ENCODE results near the gene LOXHD1.

DNA sequence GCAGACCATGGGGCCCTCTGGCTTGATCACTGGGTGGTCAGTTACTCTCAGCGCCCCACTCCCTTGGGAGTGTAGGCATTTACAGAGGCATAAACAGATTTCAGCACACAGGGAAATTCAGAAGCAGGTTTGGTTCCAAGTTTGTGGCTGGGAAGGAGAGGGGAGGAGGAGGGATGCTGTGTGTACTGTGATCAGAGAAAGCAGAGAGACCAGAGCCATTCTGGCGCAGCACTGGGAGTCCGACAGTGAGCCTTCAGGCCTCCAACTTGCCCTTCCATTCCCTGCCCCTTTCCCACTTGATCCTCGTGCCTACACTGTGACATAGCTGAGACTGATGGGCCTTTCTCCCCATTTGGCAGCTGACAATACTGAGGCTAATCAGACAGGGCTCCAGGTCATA is 47.8 kb upstream of the LOXHD1 start:
- TF ChIP-seq, protein P1, sequence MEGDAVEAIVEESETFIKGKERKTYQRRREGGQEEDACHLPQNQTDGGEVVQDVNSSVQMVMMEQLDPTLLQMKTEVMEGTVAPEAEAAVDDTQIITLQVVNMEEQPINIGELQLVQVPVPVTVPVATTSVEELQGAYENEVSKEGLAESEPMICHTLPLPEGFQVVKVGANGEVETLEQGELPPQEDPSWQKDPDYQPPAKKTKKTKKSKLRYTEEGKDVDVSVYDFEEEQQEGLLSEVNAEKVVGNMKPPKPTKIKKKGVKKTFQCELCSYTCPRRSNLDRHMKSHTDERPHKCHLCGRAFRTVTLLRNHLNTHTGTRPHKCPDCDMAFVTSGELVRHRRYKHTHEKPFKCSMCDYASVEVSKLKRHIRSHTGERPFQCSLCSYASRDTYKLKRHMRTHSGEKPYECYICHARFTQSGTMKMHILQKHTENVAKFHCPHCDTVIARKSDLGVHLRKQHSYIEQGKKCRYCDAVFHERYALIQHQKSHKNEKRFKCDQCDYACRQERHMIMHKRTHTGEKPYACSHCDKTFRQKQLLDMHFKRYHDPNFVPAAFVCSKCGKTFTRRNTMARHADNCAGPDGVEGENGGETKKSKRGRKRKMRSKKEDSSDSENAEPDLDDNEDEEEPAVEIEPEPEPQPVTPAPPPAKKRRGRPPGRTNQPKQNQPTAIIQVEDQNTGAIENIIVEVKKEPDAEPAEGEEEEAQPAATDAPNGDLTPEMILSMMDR (IDR thresholded peaks at IDR 0.05): no peak
- TF ChIP-seq POLR2A (IDR thresholded peaks at IDR 0.05): no peak

Measured in testis (tissue), 2 donors.